Activated CD4-positive, alpha-beta T cell treated with anti-CD3 and anti-CD28 coated beads, Interleukin-2, amount 50 U/mL, for 48 hours (primary cell): ENCODE data around the gene CSNK1G2.

Experiments used
- DNase-seq, 2 experiments: peaks; one replicate each; pipeline ENCODE4 v3.0.0-alpha.2; 2020

Gene CSNK1G2

DNA sequence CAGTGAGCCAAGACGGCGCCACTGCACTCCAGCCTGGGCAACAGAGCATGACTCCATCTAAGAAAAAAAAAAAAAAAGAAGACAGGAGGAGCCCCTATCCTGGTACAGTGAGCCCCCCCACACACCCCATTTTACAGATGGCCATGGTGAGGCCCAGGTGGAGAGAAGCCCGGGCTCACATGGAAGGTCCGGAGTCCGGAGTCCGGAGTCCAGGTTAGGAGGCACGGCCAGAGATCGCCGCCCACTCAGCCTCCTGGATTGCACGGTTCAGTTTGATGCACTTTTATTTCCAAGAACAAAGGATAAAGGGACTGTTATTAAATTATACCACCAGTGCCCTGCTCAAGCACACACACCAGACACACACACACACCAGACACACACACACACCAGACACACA is 85.8 kb downstream of the CSNK1G2 start:
- DNase-seq = no peak

GRCh38 chr19:2027361-2027760 is 86.4 kb downstream of the CSNK1G2 start:
- DNase-seq = no peak
